Measurements from ENCODE around the gene MPHOSPH9. TPM values are rescaled to one million over a fixed set of nuclear protein-coding genes. Genes with fewer than 3 reads are reported as not detected.

The MPHOSPH9 gene
- total and polyA plus RNA-seq, 7 donors = 4.2 to 47.6 (median 17.4) TPM

DNA sequence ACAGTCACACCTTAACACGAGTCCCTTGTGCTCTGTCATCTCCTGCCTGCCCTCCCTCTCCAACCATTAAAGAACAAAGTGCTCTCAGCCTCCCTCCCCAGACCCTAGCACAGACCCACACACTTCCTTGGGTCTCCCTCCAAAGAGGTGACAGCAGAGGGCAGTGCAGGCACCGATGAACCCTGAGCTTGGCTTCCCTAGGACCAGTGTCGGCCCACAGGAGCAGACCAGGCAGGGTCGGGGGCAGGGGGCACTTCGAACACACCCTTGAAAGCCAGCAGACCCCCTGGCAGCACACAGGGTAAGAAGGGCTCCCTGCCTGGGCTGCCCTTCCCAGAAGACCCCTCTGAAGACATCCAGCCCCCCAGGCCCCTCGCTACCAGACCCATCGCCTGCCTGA is 31.7 kb upstream of the MPHOSPH9 start:
- Histone ChIP-seq H3K27me3 (no peaks in the 10 kb centered on the region), H3K4me1 (peaks cover 0 to 25% (median 19%) of the 10 kb centered on the region in 4 donors), H3K9me3 (no peaks in the 10 kb centered on the region), H3K36me3 (peaks cover 8 to 75% (median 30%) of the 10 kb centered on the region in 4 donors), H3K27ac (no peak overlapping the region), H3K4me3 (no peak overlapping the region)
- no peak for DNase-seq
- intact Hi-C loops (cut with DNase I) = no loop called here
- TF ChIP-seq, protein P1, sequence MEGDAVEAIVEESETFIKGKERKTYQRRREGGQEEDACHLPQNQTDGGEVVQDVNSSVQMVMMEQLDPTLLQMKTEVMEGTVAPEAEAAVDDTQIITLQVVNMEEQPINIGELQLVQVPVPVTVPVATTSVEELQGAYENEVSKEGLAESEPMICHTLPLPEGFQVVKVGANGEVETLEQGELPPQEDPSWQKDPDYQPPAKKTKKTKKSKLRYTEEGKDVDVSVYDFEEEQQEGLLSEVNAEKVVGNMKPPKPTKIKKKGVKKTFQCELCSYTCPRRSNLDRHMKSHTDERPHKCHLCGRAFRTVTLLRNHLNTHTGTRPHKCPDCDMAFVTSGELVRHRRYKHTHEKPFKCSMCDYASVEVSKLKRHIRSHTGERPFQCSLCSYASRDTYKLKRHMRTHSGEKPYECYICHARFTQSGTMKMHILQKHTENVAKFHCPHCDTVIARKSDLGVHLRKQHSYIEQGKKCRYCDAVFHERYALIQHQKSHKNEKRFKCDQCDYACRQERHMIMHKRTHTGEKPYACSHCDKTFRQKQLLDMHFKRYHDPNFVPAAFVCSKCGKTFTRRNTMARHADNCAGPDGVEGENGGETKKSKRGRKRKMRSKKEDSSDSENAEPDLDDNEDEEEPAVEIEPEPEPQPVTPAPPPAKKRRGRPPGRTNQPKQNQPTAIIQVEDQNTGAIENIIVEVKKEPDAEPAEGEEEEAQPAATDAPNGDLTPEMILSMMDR (IDR thresholded peaks at IDR 0.05) = no peak
- TF ChIP-seq POLR2A (IDR thresholded peaks at IDR 0.05) = no peak
- 65 to 68% methylated on average over 7 of the region's 7 CpGs for WGBS, 2 donors

DNA sequence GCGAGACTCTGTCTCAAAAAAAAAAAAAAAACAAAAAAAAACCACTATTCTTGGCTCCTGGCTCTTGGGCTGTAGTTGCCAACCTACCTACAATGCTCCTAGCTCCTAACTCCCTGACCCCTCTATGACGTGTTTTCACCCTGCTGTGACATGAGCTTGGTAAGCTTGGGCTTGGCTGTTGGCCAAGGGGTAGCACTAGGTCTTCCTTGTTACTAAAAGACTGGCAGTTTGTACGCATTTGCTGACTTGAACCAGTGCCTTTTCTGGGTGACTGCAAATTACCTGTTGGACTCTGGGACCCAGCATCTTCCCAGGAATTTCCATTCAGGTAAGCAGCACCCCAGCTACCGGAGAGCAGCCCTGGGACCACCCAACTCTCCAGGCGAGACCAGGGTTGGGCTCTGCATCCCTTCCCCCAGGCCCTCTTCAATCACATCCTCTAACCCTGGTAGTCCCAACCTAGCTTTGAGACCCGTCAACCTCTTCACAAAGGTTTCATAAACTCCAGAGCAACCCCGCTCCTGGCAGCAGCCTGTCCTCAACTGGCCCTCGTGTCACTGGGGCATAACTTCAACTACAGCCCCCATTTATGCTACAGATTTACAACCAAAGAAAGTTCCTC is 30.4 kb upstream of the MPHOSPH9 start:
- no peak overlapping the region for H3K27ac ChIP-seq
- H3K36me3 ChIP-seq = peaks cover 8 to 88% (median 38%) of the 10 kb centered on the region in 4 donors
- intact Hi-C loops (cut with DNase I) = no loop called here
- H3K27me3 ChIP-seq = no peaks in the 10 kb centered on the region
- TF ChIP-seq POLR2A (IDR thresholded peaks at IDR 0.05) (no peak), POLR2AphosphoS5 (IDR thresholded peaks at IDR 0.05) (no peak), EP300 (IDR thresholded peaks at IDR 0.05) (no peak)
- TF ChIP-seq, protein P1 (IDR thresholded peaks at IDR 0.05) = no peak
- DNase-seq = no peak
- 89 to 92% methylated on average over 8 of the region's 8 CpGs for WGBS, 2 donors
- no peak overlapping the region for H3K4me3 ChIP-seq
- peaks cover 0 to 11% (median 6%) of the 10 kb centered on the region in 4 donors for H3K4me1 ChIP-seq
- no peaks in the 10 kb centered on the region for H3K9me3 ChIP-seq

DNA sequence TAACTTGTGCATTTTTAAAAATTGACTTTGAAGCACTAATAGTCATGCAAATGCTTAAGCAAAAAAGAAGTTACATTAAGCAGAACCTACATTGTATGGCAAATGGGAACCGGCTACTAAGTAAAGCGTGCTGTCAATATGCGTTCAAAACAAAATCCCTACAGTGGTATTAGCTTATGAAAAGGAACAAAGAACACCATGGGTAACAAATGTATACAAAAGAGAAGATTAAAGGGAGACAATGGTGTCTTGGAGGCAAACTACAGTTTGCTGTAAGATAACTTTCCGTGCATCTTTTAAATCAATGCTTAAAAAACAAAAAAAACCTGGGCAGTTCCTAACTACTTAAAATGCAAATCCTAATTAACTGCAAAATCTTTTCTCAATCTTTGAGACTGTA is 28.3 kb upstream of the MPHOSPH9 start:
- intact Hi-C loops (cut with DNase I) = no loop called here
- WGBS, 2 donors = 92 to 97% methylated on average over 4 of the region's 4 CpGs
- Histone ChIP-seq H3K27ac (no peak overlapping the region), H3K4me1 (no peaks in the 10 kb centered on the region), H3K9me3 (no peaks in the 10 kb centered on the region), H3K27me3 (no peaks in the 10 kb centered on the region), H3K4me3 (no peak overlapping the region), H3K36me3 (peaks cover 12 to 97% (median 49%) of the 10 kb centered on the region in 4 donors)
- DNase-seq = no peak
- TF ChIP-seq POLR2AphosphoS5 (IDR thresholded peaks at IDR 0.05) (no peak), POLR2A (IDR thresholded peaks at IDR 0.05) (no peak), EP300 (IDR thresholded peaks at IDR 0.05) (no peak)
- TF ChIP-seq, protein P1 (IDR thresholded peaks at IDR 0.05) = no peak

DNA sequence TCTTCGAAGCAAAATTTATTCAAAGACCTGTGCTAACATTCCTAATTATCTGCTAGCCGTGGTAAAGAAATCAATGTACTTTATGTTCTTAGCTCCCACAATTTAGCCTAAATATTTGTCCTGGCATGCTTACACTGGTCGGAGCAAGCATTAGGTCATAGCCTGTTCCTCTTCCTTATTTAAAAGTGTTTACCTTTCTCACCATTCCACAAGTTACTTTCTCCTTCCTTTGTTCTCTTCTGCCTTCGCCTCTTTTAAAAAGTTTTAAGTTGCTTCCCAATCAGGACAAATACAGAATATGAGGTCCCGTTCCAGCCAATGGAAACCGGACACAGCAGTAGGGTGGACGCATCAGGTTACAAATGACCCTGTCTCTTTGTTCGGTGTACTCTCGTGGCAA is 27.1 kb upstream of the MPHOSPH9 start:
- peaks cover 12 to 97% (median 48%) of the 10 kb centered on the region in 4 donors for H3K36me3 ChIP-seq
- TF ChIP-seq, protein P1 (IDR thresholded peaks at IDR 0.05) = no peak
- TF ChIP-seq EP300 (IDR thresholded peaks at IDR 0.05) = no peak
- TF ChIP-seq POLR2AphosphoS5 (IDR thresholded peaks at IDR 0.05) = no peak
- TF ChIP-seq POLR2A (IDR thresholded peaks at IDR 0.05) = no peak
- no peaks in the 10 kb centered on the region for H3K9me3 ChIP-seq
- H3K27me3 ChIP-seq = no peaks in the 10 kb centered on the region
- intact Hi-C loops (cut with DNase I) = no loop called here
- peak overlapping the region in 1 of 4 donors; percentile 2 for H3K27ac ChIP-seq
- WGBS, 2 donors = 59 to 89% methylated on average over 9 of the region's 9 CpGs
- peaks cover 0 to under 1% (median 0%) of the 10 kb centered on the region in 4 donors for H3K4me1 ChIP-seq
- no peak for DNase-seq
- no peak overlapping the region for H3K4me3 ChIP-seq

DNA sequence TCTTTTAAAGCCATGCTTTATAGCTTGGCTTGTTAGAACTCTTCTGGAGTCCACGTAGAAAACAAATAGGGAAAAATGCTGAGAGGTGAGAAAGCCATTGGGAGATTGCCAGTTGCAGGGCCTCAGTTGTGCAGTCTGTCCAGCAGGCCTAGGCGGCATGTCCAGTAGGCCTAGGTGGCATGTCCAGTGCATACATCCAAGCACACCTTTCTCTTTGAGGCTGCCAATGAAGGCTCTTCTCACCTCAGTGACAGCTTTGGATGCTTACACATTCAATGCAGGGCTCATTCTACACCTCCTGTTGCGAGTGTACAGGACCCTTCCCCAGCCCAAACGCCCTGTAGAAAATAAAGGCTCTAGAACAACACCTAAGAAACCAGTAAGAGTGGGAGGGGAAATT is 25.7 kb upstream of the MPHOSPH9 start:
- no peak for DNase-seq
- no peak overlapping the region for H3K27ac ChIP-seq
- 68 to 91% methylated on average over 4 of the region's 4 CpGs for WGBS, 2 donors
- H3K27me3 ChIP-seq = no peaks in the 10 kb centered on the region
- no peak overlapping the region for H3K4me3 ChIP-seq
- intact Hi-C loops (cut with DNase I) = no loop called here
- H3K9me3 ChIP-seq = no peaks in the 10 kb centered on the region
- H3K4me1 ChIP-seq = peaks cover 0 to 16% (median 9%) of the 10 kb centered on the region in 4 donors
- no peak for TF ChIP-seq POLR2AphosphoS5 (IDR thresholded peaks at IDR 0.05)
- H3K36me3 ChIP-seq = peaks cover 15 to 99% (median 52%) of the 10 kb centered on the region in 4 donors

Data from sigmoid colon (tissue), 7 donors.